Osteoblast (primary cell): ENCODE results near the gene DISC1. TPM values are rescaled to one million over a fixed set of nuclear protein-coding genes. Genes with fewer than 3 reads are reported as not detected.

Experiments
- DNase-seq: peaks from one replicate; pipeline ENCODE4 v3.0.0; 2011; ENCODE audit warnings: low spot score, mixed read lengths; ENCODE audit not compliant: insufficient read length; ENCODE audit errors: missing footprints
- H2AFZ ChIP-seq: 2 replicates; pipeline ENCODE4 v1.6.0; 2011; ENCODE audit warnings: mild to moderate bottlenecking, low read length
- H3K27ac ChIP-seq: 2 replicates; pipeline ENCODE4 v1.5.1; 2011; ENCODE audit warnings: mild to moderate bottlenecking, low read depth, low read length, moderate library complexity
- H3K27me3 ChIP-seq: 2 replicates; pipeline ENCODE4 v1.6.0; 2012; ENCODE audit warnings: mild to moderate bottlenecking, control low read depth, inconsistent platforms, low read length, moderate library complexity; ENCODE audit not compliant: insufficient read depth
- H3K36me3 ChIP-seq: 2 replicates; pipeline ENCODE4 v1.5.1; 2011; ENCODE audit warnings: mild to moderate bottlenecking, low read length, control low read depth, moderate library complexity; ENCODE audit not compliant: insufficient read depth
- H3K4me1 ChIP-seq: 2 replicates; pipeline ENCODE4 v1.5.1; 2011; ENCODE audit warnings: mild to moderate bottlenecking, low read length, control low read depth, moderate library complexity; ENCODE audit not compliant: insufficient read depth
- H3K4me2 ChIP-seq: 2 replicates; pipeline ENCODE4 v1.6.0; 2011; ENCODE audit warnings: mild to moderate bottlenecking, low read length; ENCODE audit not compliant: insufficient read depth
- H3K4me3 ChIP-seq: fragments of 200-600 bp; sonication (generic); 3 replicates; pipeline ENCODE4 v1.5.1; 2012; ENCODE audit warnings: mild to moderate bottlenecking, low read length, inconsistent platforms; ENCODE audit not compliant: insufficient read depth
- H3K79me2 ChIP-seq: 2 replicates; pipeline ENCODE4 v1.6.0; 2012; ENCODE audit warnings: mild to moderate bottlenecking, low read length, control low read depth, inconsistent platforms; ENCODE audit not compliant: insufficient read depth
- H3K9me3 ChIP-seq: 2 replicates; pipeline ENCODE4 v1.5.1; 2011; ENCODE audit warnings: low read depth, low read length, control low read depth
- H4K20me1 ChIP-seq: 2 replicates; pipeline ENCODE4 v1.6.0; 2012; ENCODE audit warnings: mild to moderate bottlenecking, low read length, control low read depth; ENCODE audit not compliant: insufficient read depth
- CTCF ChIP-seq: IDR thresholded peaks from 2 replicates; pipeline ENCODE4 v1.5.1; 2011; ENCODE audit warnings: mild to moderate bottlenecking, low read depth, low read length, moderate library complexity; ENCODE audit errors: extremely low read depth
- total RNA-seq: library from RNA; depleted of rRNA; stranded (reverse); fragments of >200 nt; gene quantifications from 2 replicates; pipeline ENCODE4 v1.2.3, GENCODE V29; 2012

Gene DISC1
- total RNA-seq, 1 donor, result 11.9 TPM

- Histone ChIP-seq H3K9me3 (no peaks in the 10 kb centered on the region), H3K27me3 (no peaks in the 10 kb centered on the region), H2AFZ (no peak overlapping the region), H3K79me2 (no peaks in the 10 kb centered on the region), H3K4me1 (peaks cover 12% of the 10 kb centered on the region), H3K4me3 (no peak overlapping the region), H3K27ac (no peak overlapping the region), H3K36me3 (no peaks in the 10 kb centered on the region), H3K4me2 (no peak overlapping the region), H4K20me1 (no peaks in the 10 kb centered on the region)
- TF ChIP-seq CTCF, result no peak
- no peak for DNase-seq
Measured at GRCh38 chr1:231926340-231926739, 299.8 kb downstream of the DISC1 start.

- Histone ChIP-seq H3K4me3 (no peak overlapping the region), H3K36me3 (no peaks in the 10 kb centered on the region), H3K79me2 (no peaks in the 10 kb centered on the region), H4K20me1 (no peaks in the 10 kb centered on the region), H3K9me3 (no peaks in the 10 kb centered on the region), H3K4me2 (no peak overlapping the region), H2AFZ (no peak overlapping the region), H3K27ac (no peak overlapping the region), H3K27me3 (no peaks in the 10 kb centered on the region), H3K4me1 (peaks cover 10% of the 10 kb centered on the region)
- no peak for DNase-seq
- no peak for TF ChIP-seq CTCF
Measured at GRCh38 chr1:231926933-231927332, 300.3 kb downstream of the DISC1 start.

GRCh38 chr1:231927431-231927830 lies 300.8 kb downstream of the DISC1 start:
- peaks cover 6% of the 10 kb centered on the region for H3K4me1 ChIP-seq
- no peak overlapping the region for H3K27ac ChIP-seq
- H3K79me2 ChIP-seq, result no peaks in the 10 kb centered on the region
- no peak for DNase-seq
- H4K20me1 ChIP-seq, result no peaks in the 10 kb centered on the region
- H3K4me2 ChIP-seq, result no peak overlapping the region
- H3K27me3 ChIP-seq, result no peaks in the 10 kb centered on the region
- no peaks in the 10 kb centered on the region for H3K36me3 ChIP-seq
- H3K9me3 ChIP-seq, result no peaks in the 10 kb centered on the region
- no peak overlapping the region for H3K4me3 ChIP-seq
- no peak for TF ChIP-seq CTCF
- no peak overlapping the region for H2AFZ ChIP-seq

GRCh38 chr1:231929311-231929710 lies 302.7 kb downstream of the DISC1 start:
- Histone ChIP-seq H3K4me2 (peak overlapping the region; percentile 38), H3K4me1 (peaks cover 6% of the 10 kb centered on the region), H2AFZ (peak overlapping the region; percentile 32), H3K79me2 (no peaks in the 10 kb centered on the region), H4K20me1 (no peaks in the 10 kb centered on the region), H3K4me3 (peak overlapping the region; percentile 10), H3K27ac (peak overlapping the region; percentile 65), H3K36me3 (no peaks in the 10 kb centered on the region), H3K27me3 (no peaks in the 10 kb centered on the region), H3K9me3 (no peaks in the 10 kb centered on the region)
- DNase-seq, result no peak
- no peak for TF ChIP-seq CTCF
